HG02852 (cell line): Measurements from ENCODE around the gene ERC2.

ENCODE experiments used
- ATAC-seq: cut with Tn5 transposase; IDR thresholded peaks from one replicate; pipeline ENCODE4 v1.9.1; 2021; ENCODE audit warnings: mild to moderate bottlenecking, moderate library complexity; ENCODE audit not compliant: unreplicated experiment

Gene ERC2

DNA sequence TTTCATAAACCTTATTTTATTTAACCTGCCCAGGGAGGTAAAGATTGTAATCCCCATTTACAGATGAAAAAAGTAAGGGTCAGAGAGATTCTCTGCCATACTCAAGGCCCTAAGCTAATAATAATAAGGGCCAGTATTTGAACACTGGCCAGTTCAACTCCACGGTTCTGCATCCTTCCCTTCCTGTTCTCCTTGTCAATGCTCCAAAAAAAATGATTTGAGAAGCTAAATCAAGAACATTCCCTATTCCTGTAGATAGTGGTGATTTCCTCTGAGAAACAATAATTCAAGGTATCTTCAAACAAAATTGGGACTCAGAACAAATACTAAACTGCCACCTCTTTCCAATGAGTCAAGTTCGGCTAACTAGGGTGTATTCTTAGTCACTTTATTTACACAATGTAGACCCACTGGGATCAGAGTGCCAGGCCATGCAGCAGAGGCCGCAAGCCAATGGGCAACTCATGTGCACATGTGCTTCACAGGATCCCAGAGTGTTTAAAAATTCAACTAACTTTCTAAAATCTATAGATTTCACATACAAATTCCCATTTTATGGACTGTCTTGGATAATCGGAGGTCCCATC, 521.6 kb downstream of the ERC2 start:
- no peak for ATAC-seq

DNA sequence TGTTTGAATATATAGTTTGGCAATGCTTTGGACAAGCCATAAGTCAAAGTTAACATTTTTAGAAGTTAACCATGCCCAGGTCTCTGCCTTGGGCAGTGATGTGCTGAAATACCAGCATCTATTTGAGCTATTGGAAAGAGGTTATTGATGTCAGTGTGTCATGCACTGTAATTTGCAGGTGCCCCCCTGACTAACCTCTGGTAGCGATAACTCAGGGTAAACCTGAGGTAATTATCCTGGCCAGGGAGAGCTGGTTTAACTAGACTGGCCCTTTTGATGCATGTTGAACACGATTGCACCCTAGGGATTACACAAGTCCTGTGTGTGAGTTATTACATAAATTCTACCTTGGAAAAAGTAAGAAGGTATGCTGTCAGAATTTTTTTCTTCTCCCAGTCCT, 525.4 kb downstream of the ERC2 start:
- no peak for ATAC-seq

DNA sequence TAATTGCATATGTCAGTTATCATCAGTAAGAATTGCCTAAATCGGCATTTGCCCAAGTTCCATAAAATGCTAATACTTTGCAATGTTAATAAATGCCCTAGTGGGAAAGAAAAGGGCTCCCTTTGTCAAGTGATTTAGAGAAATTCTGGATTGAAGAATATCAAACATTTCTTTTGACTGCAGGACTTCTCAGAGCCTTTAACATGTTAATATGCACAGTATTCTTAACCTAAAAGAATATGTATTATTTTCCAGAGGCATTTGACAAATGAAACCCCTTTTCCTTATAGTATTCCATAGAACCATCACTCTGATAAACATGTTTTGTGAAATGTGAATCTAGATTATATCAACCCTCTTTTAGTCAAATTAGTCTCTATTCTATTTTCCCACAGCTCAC, 529.0 kb downstream of the ERC2 start:
- no peak for ATAC-seq

DNA sequence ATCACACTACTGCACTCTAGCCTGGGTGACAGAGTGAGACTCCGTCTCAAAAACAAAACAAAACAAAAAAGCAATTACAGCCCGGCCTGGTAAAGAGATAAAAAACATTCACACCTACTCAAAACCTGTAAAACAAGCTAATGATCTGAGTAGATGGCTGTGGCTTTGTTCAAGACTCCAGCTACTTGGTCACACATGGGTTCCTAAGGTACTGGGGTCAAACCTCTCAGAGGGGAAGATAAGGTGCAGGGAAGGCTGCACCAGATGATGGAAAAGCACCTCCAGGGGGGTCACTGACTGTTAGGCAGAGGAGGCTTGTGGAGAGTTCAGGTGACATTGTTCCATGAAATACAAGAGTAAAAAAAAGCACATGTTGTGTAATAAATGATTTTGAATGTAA, 531.0 kb downstream of the ERC2 start:
- no peak for ATAC-seq

DNA sequence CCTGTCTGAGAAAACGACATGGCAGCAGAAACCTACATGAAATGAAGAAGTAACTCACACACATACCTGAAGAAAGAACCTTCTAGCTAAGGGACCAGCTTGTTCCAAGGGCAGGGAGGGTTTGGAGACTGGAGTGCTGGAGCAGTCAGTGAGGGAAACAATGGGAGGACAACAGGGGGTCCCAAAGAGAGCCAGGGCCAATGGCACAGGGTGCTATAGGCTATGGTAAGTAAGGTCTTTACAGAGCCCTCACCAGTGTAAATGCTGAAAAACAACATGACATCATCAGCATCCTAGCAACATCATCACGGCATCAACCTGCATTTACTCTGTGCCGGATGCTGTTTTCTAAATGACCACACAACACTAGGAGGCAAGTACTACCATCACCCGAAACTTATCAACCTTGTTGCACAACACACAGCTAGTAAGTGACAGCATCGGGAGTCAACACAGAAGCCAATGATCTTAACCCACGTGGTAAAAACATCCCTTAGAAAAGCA, 531.7 kb downstream of the ERC2 start:
- ATAC-seq: no peak

DNA sequence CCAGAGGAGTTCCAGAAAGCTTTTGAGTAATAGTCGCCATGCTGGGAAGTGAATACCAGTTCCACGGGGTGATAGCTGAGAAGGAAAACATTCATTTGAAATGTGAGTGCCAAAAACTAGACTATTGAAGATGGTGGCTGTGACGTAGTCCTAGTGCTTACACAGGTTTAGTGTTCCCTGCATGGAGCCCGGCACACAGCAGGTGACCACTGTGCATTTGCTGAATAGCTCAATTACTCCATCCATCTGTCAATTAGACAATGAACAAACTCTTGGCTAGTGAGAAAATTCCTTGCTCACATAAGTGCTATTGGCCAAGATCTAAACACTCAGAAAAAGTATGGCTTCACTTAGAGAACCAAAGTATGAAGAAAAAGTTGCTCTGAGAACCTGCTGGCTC, 533.0 kb downstream of the ERC2 start:
- no peak for ATAC-seq

DNA sequence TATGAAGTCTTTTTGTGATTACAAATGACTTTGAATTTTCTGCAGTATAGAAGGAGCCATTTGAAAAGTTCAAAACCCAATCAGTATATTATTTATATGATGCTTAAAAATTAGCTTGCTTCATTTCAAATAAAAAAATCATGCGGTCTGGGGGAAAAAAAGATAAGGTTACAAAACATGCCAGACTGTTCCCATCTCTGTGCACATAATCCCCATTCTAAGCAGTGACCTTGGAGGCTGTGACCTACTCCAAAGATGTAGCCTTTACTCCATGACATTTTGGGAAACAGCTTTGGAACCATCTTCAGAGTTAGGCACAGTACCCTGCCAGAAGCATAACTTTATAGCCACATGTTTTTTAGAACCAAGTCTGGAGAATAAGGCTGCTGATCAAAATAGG, 533.5 kb downstream of the ERC2 start:
- ATAC-seq: no peak

DNA sequence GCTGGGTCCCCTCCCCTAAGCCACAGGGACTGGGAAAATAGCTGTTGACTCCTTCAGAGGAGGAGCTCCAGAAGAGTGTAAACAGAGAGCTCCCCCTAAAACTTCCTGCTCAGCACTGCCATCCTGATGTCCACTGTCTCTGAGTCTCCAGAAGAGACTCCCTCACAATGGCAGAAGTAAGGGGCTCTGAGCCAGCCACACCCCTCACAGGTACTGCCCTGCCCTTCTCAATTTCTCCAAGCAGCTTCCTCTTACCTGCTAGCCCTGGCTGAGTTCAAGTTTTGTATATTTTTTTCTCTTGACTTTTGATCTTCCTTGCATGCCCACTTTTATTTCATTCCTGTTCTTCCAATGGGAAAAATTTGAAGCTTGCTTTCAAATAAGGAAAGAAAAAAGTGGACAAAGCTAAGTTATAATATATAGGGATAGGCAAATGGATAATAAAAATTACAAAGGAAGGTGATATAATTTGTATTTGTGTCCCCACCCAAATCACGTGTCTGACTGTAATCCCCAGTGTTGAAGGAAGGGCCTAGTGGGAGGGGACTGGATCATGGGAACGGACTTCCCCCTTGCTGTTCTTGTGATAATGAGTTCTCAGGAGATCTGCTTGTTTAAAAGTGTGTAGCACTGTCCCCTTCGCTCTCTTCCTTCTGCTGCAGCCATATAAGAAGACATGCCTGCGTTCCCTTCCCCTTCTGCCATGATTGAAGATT, 539.0 kb downstream of the ERC2 start:
- no peak for ATAC-seq

DNA sequence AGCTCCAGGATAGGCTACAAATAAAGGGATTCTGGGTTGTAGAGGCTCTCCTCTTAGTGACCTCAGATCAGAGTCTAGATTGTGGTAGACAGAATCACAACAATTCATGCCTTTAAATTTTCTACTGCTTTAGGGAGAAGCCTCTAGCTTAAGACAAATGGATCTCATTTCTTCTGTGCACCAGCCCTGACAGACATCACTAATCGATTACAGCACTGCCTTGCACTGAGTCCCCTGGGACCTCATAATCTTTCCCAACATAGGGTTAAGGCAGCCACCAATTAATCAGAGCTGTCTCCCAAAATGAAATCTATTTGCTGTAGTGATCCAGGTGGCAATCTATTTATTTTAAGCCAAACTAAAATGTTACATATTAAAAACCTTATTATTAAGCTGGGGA, 544.6 kb downstream of the ERC2 start:
- ATAC-seq: no peak

DNA sequence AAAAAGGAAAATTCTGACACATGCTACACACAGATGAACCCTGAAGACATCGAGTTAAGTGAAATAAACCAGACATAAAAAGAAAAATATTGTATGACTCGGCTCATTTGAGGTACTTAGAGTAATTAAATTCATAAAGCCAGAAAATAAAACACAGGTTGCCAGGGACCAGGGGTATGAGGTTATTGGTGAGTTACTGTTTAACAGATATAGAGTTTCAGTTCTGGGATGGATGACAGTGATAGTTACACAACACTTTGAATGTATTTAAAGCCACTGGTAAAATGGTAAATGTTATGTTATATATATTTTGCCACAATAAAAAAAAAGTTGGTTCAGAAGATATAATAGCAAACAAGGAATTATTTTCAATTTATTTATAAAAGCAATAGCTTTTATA, 545.1 kb downstream of the ERC2 start:
- no peak for ATAC-seq

DNA sequence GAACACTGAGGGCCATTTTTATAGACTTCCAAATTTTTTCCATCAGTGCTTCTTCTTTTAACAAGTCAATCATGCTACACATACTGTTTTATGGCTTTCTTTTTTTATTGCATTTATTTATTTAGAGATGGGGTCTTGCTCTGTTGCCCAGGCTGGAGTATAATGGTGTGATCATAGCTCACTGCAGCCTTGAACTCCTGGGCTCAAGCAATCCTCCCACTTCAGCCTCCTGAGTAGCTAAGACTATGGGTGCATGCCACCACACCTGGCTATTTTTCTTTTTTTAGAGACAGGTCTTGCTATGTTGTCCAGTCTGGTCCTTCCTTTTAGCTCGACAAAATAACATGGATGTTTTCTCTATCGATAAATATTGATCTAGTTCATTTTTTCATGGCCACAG, 555.4 kb downstream of the ERC2 start:
- ATAC-seq: no peak

DNA sequence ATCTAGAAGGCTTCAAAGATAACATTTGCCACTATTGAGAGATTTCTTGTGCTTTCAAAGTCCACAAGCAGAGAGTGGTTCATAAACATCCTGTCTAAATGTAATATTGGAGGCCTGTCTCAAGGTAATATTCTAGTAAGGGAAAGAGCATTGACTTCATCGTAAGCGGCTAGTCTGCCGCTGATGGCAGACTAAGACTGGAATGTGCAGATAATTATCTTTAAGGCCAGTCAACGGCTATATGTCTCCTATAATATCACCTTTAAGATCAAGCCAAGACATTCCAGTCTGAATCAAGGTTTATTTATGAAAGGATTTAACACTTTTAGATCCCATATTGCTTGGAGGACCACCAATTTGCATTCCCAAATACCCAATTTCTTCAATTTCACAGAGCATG, 557.0 kb downstream of the ERC2 start:
- ATAC-seq: no peak

DNA sequence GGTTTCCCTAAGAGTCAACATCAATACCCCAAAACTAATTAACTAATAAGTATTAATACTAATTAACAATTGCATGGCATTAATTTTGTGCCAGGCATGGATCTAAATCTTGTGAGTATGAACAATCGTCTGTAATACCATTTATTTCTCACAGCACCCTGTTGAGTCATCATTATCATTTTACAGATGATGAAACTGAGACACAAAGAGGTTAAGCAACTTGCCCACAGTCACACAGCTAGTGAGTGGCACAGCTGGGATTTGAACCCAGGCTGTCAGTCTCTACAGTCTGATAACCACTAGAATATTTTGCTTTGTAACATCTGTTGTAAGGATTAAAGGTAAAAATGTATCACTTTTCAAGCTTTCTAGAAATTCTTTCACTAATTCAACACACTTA, 557.7 kb downstream of the ERC2 start:
- ATAC-seq: no peak

DNA sequence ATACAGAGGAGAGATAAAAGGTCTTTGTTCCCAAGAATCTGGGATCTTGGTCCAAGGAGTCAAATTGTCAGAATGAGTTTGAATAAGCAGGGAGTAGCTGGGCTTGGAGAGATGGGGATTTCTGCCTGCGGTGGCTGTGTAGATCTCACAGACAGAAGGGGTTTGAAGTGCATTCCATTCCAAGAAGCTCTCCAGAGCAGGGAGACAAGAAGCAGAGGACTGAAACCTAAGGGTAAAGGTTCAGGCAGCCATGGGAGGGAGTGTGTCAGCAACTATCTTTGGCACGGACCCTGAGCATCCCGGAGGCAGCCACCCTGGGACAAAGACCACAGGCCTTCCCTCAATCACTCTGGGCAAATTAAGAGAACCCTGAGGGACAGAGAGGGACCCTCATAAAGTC, 558.9 kb downstream of the ERC2 start:
- no peak for ATAC-seq

DNA sequence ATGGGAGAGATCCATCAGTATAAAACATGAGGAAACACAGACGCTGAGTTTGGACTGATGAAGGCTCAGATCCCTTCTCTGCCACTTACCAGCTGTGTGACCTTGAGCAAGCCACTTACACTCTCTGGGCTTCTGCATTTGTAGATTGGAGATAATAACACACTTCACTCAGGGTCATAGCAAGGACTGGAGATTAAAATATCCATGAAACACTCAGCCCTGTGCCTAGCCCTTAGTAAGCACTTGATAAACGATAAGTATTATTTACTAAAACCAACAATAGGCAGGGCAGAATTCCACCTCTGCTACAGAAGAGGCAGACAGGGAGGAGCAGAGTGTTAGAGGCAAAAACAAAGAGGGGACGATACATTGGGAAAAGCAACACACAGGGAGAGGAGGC, 560.7 kb downstream of the ERC2 start:
- no peak for ATAC-seq

DNA sequence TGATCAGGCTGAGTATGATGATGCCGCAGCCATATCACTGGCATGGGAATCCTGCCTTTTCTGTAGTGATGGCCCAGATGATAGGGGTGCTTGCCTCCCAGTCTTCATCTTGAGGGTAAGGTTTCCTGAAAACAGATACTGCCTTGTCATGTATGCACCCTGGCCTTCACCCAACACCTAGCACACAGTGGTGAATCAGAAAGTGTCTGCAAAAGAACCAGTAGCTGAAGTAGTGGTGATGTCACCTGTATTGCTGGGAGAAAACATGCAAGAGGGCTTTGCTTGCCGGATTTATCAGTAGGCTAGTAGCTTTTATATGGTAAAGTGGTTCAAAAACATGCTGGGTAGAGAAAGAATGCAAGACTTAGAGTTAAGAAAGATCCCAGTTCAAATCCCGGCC, 561.4 kb downstream of the ERC2 start:
- no peak for ATAC-seq

DNA sequence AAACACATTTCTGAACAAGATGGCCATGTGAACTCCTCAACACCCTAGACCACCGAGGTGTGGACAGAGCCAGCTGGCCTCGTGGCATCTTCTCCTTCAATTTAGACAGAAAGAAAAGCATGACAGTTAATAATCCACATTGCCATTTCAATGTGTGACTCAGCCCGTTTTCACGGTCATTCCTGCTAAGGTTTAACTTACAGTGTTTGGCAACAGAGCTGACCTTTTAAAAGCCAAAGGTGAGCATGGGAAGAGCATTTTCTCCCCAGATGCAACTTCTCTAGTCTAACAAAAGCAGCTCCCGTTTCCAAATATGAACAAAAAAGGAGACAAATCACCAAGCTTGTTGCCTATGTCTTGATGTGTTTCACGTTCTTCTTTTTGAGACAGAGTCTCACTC, 563.6 kb downstream of the ERC2 start:
- ATAC-seq: no peak

DNA sequence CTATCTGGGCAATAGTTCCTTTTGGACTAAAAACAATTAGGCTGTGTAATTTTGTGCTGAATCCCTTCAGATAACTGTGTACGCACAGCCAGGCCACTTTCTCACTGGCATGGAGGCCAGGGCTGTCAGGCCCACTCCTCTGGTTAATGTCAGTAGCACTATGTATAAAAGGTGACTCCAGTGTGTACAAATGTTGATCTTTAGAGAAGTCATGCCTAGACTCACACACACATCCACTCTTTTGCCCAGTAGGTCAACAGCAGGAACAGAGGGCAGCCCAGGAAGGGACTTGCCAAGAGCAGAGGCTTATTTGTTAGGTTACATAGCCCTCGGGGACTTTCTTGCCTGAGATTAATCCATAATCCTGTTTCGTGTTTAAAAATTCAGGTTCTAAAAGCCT, 564.6 kb downstream of the ERC2 start:
- no peak for ATAC-seq

DNA sequence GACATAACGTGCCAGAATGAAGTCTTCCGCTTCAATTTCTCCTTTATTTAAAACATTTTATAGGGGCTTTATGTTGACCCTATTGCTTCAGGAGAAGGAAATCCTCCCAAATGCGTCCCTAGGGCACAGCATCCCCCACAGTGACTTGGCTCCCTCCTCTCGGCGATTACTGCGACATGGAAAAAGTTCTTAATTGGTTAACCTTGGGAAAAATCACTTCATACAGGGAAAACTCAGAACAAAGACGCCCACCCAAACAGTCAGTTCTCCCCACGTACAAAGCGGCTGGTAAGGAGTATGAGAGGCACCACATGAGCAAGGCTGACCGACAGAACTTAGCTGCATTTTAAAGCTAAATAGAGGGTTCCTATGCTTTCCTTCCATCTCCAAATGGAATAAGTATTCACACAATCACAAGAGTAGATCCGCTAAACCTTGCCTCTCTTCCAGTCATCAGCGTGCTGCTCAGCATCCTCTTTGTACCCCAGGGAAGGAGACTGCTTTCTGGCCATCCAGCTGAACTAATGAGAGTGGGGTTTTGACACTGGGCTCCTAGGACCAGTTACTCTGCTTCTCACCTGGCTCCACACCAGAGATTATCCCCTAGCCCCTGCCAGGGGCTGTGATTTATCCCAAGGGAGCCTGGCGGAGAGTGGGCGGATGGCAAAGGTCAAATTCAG, 565.9 kb downstream of the ERC2 start:
- ATAC-seq: no peak

DNA sequence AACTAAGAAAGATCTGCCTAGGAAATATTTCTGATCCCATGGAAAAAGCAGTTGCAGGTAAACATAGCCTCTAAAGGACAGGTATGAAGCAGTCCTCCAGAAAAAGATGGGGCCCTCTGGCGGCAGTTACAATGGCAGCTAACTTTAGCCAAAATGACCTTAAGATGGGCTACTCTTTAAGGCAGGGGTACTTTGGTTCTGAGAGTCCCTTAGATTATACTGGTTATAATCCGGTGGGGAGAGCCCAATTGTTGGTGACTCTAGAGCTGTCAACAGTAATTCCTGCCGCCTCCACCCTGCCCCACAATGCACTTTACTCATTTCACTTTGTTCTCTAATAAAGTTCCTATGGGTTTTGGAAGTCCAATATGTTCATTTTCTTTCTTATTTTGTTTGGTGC, 568.4 kb downstream of the ERC2 start:
- ATAC-seq: no peak

DNA sequence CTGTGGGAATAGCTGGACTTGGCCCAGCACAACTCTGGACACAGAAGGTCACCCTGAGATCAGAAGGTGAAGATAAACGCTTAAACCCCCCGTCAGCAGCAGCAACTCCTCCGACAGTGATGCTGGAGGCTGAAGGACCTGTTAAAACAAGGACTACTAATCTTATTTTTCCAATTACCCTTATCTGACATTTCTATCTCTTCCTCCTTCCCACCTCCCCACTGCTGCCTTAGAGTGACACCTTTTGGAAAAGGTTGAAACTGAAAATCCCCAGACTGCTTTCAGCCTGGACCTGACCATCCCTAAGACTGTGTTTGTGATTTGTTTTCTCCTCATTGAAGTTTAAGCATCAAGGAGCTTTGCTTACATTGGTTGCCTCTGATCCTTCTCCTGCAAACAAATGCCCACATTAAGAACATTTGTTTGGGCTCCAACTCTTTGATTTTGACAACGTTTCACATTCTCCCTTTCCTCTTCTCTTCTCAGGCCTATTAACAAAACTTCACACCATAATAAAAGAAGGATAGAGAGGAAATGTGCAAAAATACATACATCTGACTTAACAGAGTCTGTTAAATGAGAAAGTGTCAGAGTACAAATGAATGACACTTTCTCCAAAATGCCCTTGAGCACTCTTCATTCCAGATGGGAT, 570.6 kb downstream of the ERC2 start:
- ATAC-seq: no peak
